HFF-Myc (cell line): Measurements from ENCODE around the gene PDZRN4.
"Not testable (repeated sequence)": the region's sequence is repeated elsewhere in the genome, so short reads cannot be mapped to it uniquely, and the experiment has no call there.

Source experiments
- DNase-seq: peaks from one replicate; pipeline ENCODE4 v3.0.0-alpha.2; 2011; ENCODE audit warnings: low read depth; ENCODE audit errors: extremely low read depth
- H3K4me3 ChIP-seq: replicated peaks from 2 replicates; pipeline ENCODE4 v1.5.1; 2011; ENCODE audit warnings: low read depth, mild to moderate bottlenecking, control low read depth, low read length
- CTCF ChIP-seq: IDR thresholded peaks from 2 replicates; pipeline ENCODE4 v1.5.1; 2012; ENCODE audit warnings: mild to moderate bottlenecking, low read depth, low read length, control low read depth; ENCODE audit errors: missing control alignments

PDZRN4 gene

GRCh38 chr12:41277100-41277945 is 89.2 kb downstream of the PDZRN4 start:
- H3K4me3 ChIP-seq: no peak overlapping the region
- DNase-seq: peak; percentile 14
- peak; percentile 53 for TF ChIP-seq CTCF

- no peak overlapping the region for H3K4me3 ChIP-seq
- DNase-seq: no peak
- TF ChIP-seq CTCF: no peak
These were observed 89.8 kb downstream of the PDZRN4 start for GRCh38 chr12:41277946-41278267.

- DNase-seq, H3K4me3 ChIP-seq: not testable (repeated sequence)
These were observed 92.4 kb downstream of the PDZRN4 start for GRCh38 chr12:41280341-41281095.

- not testable (repeated sequence) for DNase-seq, H3K4me3 ChIP-seq
These were observed 97.3 kb downstream of the PDZRN4 start for GRCh38 chr12:41285470-41285869.

- no peak overlapping the region for H3K4me3 ChIP-seq
These were observed 98.3 kb downstream of the PDZRN4 start for GRCh38 chr12:41286426-41286825.

GRCh38 chr12:41287500-41288141 is 99.5 kb downstream of the PDZRN4 start:
- H3K4me3 ChIP-seq: no peak overlapping the region
- TF ChIP-seq CTCF: no peak
- no peak for DNase-seq

More at GRCh38 chr12:41286426-41286825, 98.3 kb downstream of the PDZRN4 start:
- TF ChIP-seq CTCF: no peak
- DNase-seq: no peak

- no peak for TF ChIP-seq CTCF
- no peak overlapping the region for H3K4me3 ChIP-seq
- DNase-seq: no peak
These were observed 100.2 kb downstream of the PDZRN4 start for GRCh38 chr12:41288142-41288811.
